ENCODE results near the gene SWSAP1. TPM values are rescaled to one million over a fixed set of nuclear protein-coding genes. Genes with fewer than 3 reads are reported as not detected.
"Not testable (repeated sequence)": the region's sequence is repeated elsewhere in the genome, so short reads cannot be mapped to it uniquely, and the experiment has no call there.

Gene SWSAP1
- total and polyA plus RNA-seq, 2 of the 4 experiments (the other 2 are of a cell fraction), result 0.36 to 1.6 TPM

GRCh38 chr19:11354102-11354501 lies 20.4 kb upstream of the SWSAP1 start:
- H3K27ac ChIP-seq (ENCODE audit: insufficient read depth, low read length); H3K9ac ChIP-seq (ENCODE audit: low read depth, low read length); H3K14ac ChIP-seq (replicated peaks; ENCODE audit: low read depth, low read length); BruUV-seq (replicated peaks); H4K91ac ChIP-seq (ENCODE audit: insufficient read depth, low read depth, low read length); POLR2A ChIA-PET (ENCODE audit: unreplicated experiment); H2BK20ac ChIP-seq (ENCODE audit: low read depth, low read length); dilution Hi-C loops (cut with HindIII; ENCODE audit: low sequenced_read_pairs, unreplicated experiment); H2AK9ac ChIP-seq (replicated peaks; ENCODE audit: low read depth, low read length, poor library complexity); H3K23ac ChIP-seq (ENCODE audit: low read depth, low read length); H3K18ac ChIP-seq (ENCODE audit: low read depth, low read length); in situ Hi-C loops (cut with MboI; ENCODE audit: low sequenced_read_pairs); H2AFZ ChIP-seq (replicated peaks; ENCODE audit: low read length, poor library complexity); H3K27me3 ChIP-seq (ENCODE audit: control insufficient read depth, insufficient read depth, low read length); H2BK120ac ChIP-seq (ENCODE audit: low read depth, low read length); H3K4me1 ChIP-seq (ENCODE audit: control insufficient read depth, insufficient read depth, low read length); H3K4me3 ChIP-seq (ENCODE audit: insufficient read depth, low read depth, low read length); H3K9me3 ChIP-seq (ENCODE audit: control insufficient read depth, insufficient read depth, low read length); DNase-seq; H2BK5ac ChIP-seq (ENCODE audit: low read depth, low read length, poor library complexity, severe bottlenecking); H3K36me3 ChIP-seq (ENCODE audit: control insufficient read depth, insufficient read depth, low read length); H4K8ac ChIP-seq (ENCODE audit: low read depth in 2 of 2, low read length in 2 of 2); H2AK5ac ChIP-seq (ENCODE audit: low read depth, low read length); H2BK15ac ChIP-seq (ENCODE audit: low read depth, low read length); ATAC-seq (ENCODE audit: low read depth); H3K4ac ChIP-seq (ENCODE audit: low read depth, low read length); H3K4me2 ChIP-seq (ENCODE audit: low read depth, low read length); H3K56ac ChIP-seq (ENCODE audit: extremely low read depth, insufficient read depth, low read length); intact Hi-C loops (cut with micrococcal nuclease); H4K5ac ChIP-seq (ENCODE audit: low read depth, low read length): not testable (repeated sequence)
- CTCF ChIA-PET, result interaction anchor here (1.3 kb wide), 1 partner anchor 27 kb away, joined by 3 read pairs; no protein-coding TSS in a partner anchor
- peaks cover 16% of the 10 kb centered on the region for H3K9me1 ChIP-seq (ENCODE audit: insufficient read depth, low read length)
- peaks cover 13 to 23% of the 10 kb centered on the region in 2 experiments for H3K79me1 ChIP-seq (ENCODE audit: low read depth in 1 of 2, low read length in 2 of 2)
- peaks cover 16% of the 10 kb centered on the region for H4K20me1 ChIP-seq (ENCODE audit: insufficient read depth, low read length)
- WGBS, 2 experiments (ENCODE audit: extremely low coverage in 2 of 2, insufficient read length in 1 of 2), result 100% methylated on average over 2 of the region's 4 CpGs; no CpG with 5 or more reads in 1 of the 2 experiments

All from IMR-90 (cell line).